HG03097 (cell line): ENCODE results near the gene TBC1D21.
"Not testable (repeated sequence)": the region's sequence is repeated elsewhere in the genome, so short reads cannot be mapped to it uniquely, and the experiment has no call there.

Source experiments
- ATAC-seq: cut with Tn5 transposase; IDR thresholded peaks from one replicate; pipeline ENCODE4 v1.9.1; 2021; ENCODE audit not compliant: unreplicated experiment, low FRiP score

TBC1D21 gene

DNA sequence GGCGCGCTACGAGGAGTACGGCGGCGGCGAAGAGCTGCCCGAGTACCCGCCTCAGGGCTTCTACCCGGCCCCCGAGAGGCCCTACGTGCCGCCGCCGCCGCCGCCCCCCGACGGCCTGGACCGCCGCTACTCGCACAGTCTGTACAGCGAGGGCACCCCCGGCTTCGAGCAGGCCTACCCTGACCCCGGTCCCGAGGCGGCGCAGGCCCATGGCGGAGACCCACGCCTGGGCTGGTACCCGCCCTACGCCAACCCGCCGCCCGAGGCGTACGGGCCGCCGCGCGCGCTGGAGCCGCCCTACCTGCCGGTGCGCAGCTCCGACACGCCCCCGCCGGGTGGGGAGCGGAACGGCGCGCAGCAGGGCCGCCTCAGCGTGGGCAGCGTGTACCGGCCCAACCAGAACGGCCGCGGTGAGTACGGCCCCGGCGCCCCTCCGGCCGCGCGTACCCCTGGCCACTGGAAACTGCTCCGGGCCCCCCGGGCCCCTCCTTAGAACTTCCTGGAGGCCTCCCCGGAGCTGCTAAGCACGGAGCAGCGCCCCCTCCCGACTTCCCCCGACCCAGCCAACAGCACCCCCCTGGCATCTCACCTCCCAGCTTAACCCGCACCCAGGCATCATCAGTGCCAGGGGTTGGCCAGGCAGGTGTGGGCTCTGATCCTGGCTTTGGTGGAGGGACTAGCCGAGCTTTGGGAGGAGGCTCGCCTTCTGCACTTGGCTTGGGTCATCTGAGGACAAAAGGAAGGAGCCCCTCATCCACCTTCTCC, 54.3 kb downstream of the TBC1D21 start:
- no peak for ATAC-seq

DNA sequence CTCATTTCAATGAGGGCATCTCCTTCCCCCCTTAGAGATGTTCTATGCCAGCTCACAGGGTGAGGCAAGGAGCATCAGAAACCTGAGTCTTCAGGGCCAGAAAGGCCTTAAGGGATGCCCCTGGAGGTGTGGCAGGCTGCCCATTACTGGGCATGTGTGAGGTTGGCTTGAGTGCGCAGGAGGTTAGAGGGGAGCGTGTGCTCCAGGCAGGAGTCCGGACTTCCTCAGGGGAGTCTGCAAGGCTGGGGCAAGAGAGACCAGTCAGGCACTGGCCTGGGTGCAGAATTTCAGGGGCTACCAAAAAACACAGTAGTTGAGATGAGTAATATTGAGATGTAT, 54.8 kb downstream of the TBC1D21 start:
- ATAC-seq = no peak

DNA sequence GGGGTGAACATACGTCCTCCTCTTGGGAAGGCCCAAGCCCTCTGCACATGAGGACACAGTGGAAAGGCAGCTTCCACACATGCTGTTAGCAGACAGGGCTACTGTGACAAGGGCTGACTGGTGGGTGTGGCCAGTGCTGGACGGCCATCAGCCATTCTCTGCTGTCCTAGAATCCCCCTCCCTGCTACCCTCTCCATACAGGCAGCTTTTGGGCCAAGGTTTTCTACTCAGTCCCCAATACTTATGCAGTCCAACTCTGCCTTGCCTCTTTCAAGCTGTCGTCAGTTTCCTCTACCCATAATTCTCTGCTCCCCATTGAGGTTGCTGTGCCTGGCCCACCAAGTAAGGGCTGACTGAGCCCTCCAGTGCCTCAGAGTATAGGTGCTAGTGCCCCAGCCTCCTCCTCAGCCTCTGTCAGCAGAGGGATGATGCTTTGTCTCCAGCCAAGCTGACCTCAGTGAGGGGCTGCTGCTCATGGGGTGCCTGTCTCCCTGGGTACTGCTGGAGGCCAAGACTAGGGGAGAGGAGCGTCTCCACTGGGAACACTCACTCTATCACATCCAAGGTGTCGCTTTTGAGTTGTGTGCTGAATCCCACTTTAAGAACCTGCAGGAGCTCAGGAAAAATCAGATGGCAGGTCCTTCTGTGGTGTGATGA, 55.7 kb downstream of the TBC1D21 start:
- ATAC-seq = no peak

DNA sequence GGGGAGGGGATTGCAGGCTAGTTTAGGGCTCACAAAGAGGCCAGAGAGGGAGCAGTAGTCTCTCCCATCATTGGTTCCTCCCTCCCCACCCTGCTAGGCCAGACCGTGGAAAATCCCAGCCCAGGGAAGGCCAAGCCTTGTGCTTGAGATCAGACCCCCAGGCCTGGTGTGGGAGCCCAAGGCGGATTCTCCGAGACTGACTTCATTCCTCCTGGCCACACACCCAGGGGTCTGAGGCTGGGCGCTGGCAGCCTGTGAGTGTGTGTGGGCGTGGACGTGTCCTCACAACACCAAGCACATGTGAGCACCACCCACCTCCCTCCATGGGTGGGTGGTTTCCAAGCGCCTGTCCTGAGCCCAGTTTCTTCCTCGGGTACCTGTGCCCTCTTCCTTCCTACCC, 57.0 kb downstream of the TBC1D21 start:
- no peak for ATAC-seq

DNA sequence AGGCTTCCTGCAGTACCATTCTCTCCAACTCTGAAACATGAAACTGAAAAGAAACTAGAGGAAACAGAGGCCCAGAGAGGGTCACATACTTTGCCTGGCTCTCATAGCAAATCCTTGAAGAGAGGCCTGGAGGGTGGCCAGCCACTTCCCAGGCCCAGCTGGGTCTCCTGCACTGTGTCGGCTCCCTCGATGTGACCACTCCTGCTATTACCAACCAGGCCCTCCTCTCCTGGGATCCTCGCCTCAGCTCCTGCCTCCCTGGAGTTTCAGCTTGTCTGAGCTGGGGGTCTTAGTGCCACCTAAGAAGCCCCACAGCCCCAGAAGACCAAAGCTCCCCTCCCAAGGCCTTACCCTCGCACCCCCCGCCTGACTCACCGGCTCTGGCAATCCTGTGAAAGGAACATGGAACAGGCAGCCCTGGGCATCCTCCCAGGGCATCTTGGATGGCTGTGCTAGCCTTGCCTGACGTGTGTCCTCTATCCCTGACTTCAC, 57.5 kb downstream of the TBC1D21 start:
- ATAC-seq = no peak

- no peak for ATAC-seq
Measured at GRCh38 chr15:73931441-73931840, 58.1 kb downstream of the TBC1D21 start.

- ATAC-seq = no peak
Measured at GRCh38 chr15:73932381-73933191, 59.2 kb downstream of the TBC1D21 start.

DNA sequence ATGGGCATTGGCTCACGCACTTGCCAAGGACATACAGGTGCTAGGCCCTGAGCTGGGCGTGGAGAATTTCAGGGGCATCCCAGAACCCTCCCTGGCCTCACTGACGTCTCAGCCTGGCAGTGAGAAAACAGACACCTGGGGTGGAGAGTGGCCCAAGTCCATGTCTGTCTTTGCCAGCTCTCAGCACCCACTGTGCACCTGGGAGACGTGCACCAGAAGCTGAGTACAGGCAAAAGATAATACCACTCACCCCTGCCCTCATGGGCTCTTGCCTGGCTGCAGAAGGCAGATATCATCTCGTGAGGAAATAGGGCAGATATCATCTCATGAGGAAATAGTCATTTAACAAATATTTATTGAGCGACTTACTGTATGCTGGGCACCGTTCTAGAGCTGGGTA, 60.9 kb downstream of the TBC1D21 start:
- ATAC-seq = no peak

GRCh38 chr15:73935547-73935946, 62.2 kb downstream of the TBC1D21 start:
- ATAC-seq = no peak

DNA sequence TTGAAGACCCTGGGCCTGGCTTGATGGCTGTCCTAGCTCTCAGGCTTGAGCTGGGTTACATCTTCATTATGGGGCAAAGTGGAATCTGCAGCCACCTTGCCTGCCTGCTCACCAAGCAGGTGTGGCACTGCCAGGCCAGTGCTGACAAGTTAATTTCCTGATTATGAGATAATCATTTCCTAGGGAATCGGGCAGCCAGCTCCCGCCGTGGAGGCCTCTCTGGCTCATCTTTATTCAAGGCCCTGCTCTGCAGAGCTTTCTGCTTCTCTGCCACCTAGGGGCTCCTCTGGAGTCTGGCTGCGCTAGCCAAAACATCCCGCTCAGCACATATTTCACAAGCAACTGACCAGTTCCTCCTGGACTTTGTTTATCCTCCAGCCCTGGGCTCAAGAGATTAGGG, 62.8 kb downstream of the TBC1D21 start:
- ATAC-seq = no peak

GRCh38 chr15:73936588-73937290, 63.4 kb downstream of the TBC1D21 start:
- ATAC-seq = no peak

GRCh38 chr15:73937296-73937695, 63.9 kb downstream of the TBC1D21 start:
- ATAC-seq = no peak

- ATAC-seq = no peak
Measured at GRCh38 chr15:73937726-73938125, 64.4 kb downstream of the TBC1D21 start.

DNA sequence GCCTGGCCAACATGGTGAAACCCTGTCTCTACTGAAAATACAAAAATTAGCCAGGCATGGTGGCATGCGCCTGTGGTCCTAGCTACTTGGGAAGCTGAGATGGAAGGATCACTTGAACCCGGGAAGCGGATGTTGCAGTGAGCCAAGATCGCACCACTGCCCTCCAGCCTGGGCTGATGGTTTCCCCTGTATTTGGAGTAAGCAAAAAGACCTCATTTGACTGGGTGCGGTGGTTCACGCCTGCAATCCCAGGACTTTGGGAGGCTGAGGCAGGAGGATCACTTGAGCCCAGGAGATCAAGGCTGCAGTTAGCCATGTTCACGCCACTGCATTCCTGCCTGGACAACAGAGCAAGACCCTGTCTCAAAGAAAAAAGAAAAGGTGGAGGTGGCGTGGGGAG, 65.2 kb downstream of the TBC1D21 start:
- not testable (repeated sequence) for ATAC-seq
